H1 (cell line): ENCODE measurements around the gene SLC1A7. TPM values are rescaled to one million over a fixed set of nuclear protein-coding genes. Genes with fewer than 3 reads are reported as not detected.

Source experiments
- CTCF ChIA-PET: fragments of 300-600 bp; sonication (Branson Sonifier 250); formaldehyde crosslinking; loops from one replicate; lab custom pipeline; 2021; ENCODE audit not compliant: partially characterized antibody; lab: Charles Lee
- POLR2A ChIA-PET: fragments of 300-600 bp; sonication (Branson Sonifier 250); formaldehyde crosslinking; loops from one replicate; lab custom pipeline; 2021; ENCODE audit warnings: inconsistent platforms; ENCODE audit not compliant: partially characterized antibody; lab: Charles Lee
- DNase-seq, 2 experiments: peaks; one replicate each; pipeline versions ENCODE4 v3.0.0 to v3.0.0-alpha.2; 2010 to 2022; ENCODE audit warnings: low spot score in 2 of 2, low read depth in 1 of 2, mixed read lengths in 1 of 2
- FAIRE-seq: peaks from 2 replicates; lab custom pipeline; 2011; peaks lifted over from hg19 to GRCh38; lab: Jason Lieb, UNC
- H2AFZ ChIP-seq: 2 replicates; pipeline ENCODE4 v1.8.1; 2012; ENCODE audit warnings: low read length, inconsistent platforms
- H2AK5ac ChIP-seq: 2 replicates; pipeline ENCODE4 v1.6.1; 2013; ENCODE audit warnings: low read depth, low read length
- H2BK120ac ChIP-seq: replicated peaks from 2 replicates; pipeline ENCODE3; 2013; ENCODE audit warnings: low read depth, low read length, inconsistent platforms
- H2BK12ac ChIP-seq: 2 replicates; pipeline ENCODE4 v1.6.1; 2013; ENCODE audit warnings: low read depth, low read length
- H2BK15ac ChIP-seq: 2 replicates; pipeline ENCODE4 v1.6.1; 2013; ENCODE audit warnings: low read length
- H2BK20ac ChIP-seq: 2 replicates; pipeline ENCODE4 v1.6.1; 2013; ENCODE audit warnings: low read length
- H2BK5ac ChIP-seq: 2 replicates; pipeline ENCODE4 v1.6.1; 2013; ENCODE audit warnings: low read depth, low read length
- H3K14ac ChIP-seq: 2 replicates; pipeline ENCODE4 v1.6.1; 2013; ENCODE audit warnings: inconsistent platforms; ENCODE audit not compliant: insufficient read length
- H3K18ac ChIP-seq: 2 replicates; pipeline ENCODE4 v1.6.1; 2013; ENCODE audit warnings: low read length; ENCODE audit errors: extremely low read depth
- H3K23ac ChIP-seq: 2 replicates; pipeline ENCODE4 v1.6.1; 2013; ENCODE audit warnings: inconsistent platforms; ENCODE audit not compliant: insufficient read length
- H3K23me2 ChIP-seq: 2 replicates; pipeline ENCODE4 v1.6.1; 2013; ENCODE audit warnings: low read depth, low read length
- H3K27ac ChIP-seq: 2 replicates; pipeline ENCODE4 v1.6.1; 2011; ENCODE audit warnings: low read depth, low read length, inconsistent platforms
- H3K27me3 ChIP-seq, 4 experiments: replicated peaks in 1 of 4; 1 replicate in 1 of 4; 2 replicates in 3 of 4; pipeline versions ENCODE4 v1.6.1 to v1.8.1; 2011 to 2013; ENCODE audit warnings: low read length in 3 of 4, mild to moderate bottlenecking in 3 of 4, inconsistent platforms in 2 of 4, mixed read lengths in 2 of 4, moderate library complexity in 1 of 4; ENCODE audit not compliant: control insufficient read depth in 3 of 4, insufficient read depth in 3 of 4; ENCODE audit errors: extremely low read depth in 1 of 4
- H3K36me3 ChIP-seq, 4 experiments: 2 replicates each; pipeline versions ENCODE4 v1.6.1 to v1.8.1; 2011 to 2013; ENCODE audit warnings: mild to moderate bottlenecking in 4 of 4, low read length in 3 of 4, moderate library complexity in 2 of 4, control low read depth in 1 of 4, inconsistent platforms in 1 of 4; ENCODE audit not compliant: insufficient read depth in 4 of 4, control insufficient read depth in 2 of 4
- H3K4ac ChIP-seq: replicated peaks from 2 replicates; pipeline ENCODE3; 2013; ENCODE audit warnings: low read length, low read depth, mixed read lengths, inconsistent platforms; ENCODE audit not compliant: insufficient read length
- H3K4me1 ChIP-seq, 4 experiments: replicated peaks in 1 of 4; 1 replicate in 1 of 4; 2 replicates in 3 of 4; pipeline versions ENCODE4 v1.6.1 to v1.8.1; 2011 to 2013; ENCODE audit warnings: low read length in 3 of 4, inconsistent platforms in 2 of 4, mixed read lengths in 1 of 4; ENCODE audit not compliant: insufficient read depth in 4 of 4, control insufficient read depth in 3 of 4
- H3K4me2 ChIP-seq, 2 experiments: 2 replicates each; pipeline versions ENCODE4 v1.6.1 to v1.8.1; 2011 to 2013; ENCODE audit warnings: low read depth in 2 of 2, low read length in 2 of 2, control low read depth in 1 of 2, inconsistent platforms in 1 of 2, mild to moderate bottlenecking in 1 of 2; ENCODE audit not compliant: insufficient read depth in 1 of 2
- H3K4me3 ChIP-seq, 4 experiments: fragments of 200-600, 300-600 bp in 1 of 4; sonication (generic), shearing (Covaris generic), sonication (Bioruptor Twin) in 1 of 4; 2 replicates each; pipeline versions ENCODE4 v1.5.1 to v1.8.1; 2011 to 2016; ENCODE audit warnings: low read length in 4 of 4, low read depth in 3 of 4, control low read depth in 2 of 4, inconsistent platforms in 2 of 4, mild to moderate bottlenecking in 2 of 4, mixed read lengths in 1 of 4, moderate library complexity in 1 of 4; ENCODE audit not compliant: insufficient read depth in 2 of 4; ENCODE audit errors: extremely low read depth in 1 of 4
- H3K56ac ChIP-seq: replicated peaks from 2 replicates; pipeline ENCODE3; 2013; ENCODE audit warnings: low read depth, mild to moderate bottlenecking, mixed read lengths, low read length, inconsistent platforms; ENCODE audit not compliant: insufficient read length
- H3K79me1 ChIP-seq: 2 replicates; pipeline ENCODE4 v1.6.1; 2013; ENCODE audit warnings: low read depth, low read length, control low read depth
- H3K79me2 ChIP-seq, 2 experiments: 2 replicates each; pipeline versions ENCODE4 v1.6.1 to v1.8.1; 2012 to 2013; ENCODE audit warnings: low read length in 2 of 2, mild to moderate bottlenecking in 2 of 2, inconsistent platforms in 1 of 2; ENCODE audit not compliant: insufficient read depth in 2 of 2, control insufficient read depth in 1 of 2
- H3K9ac ChIP-seq, 4 experiments: replicated peaks in 1 of 4; 1 replicate in 1 of 4; 2 replicates in 3 of 4; pipeline versions ENCODE4 v1.6.1 to v1.8.1; 2011 to 2013; ENCODE audit warnings: low read depth in 3 of 4, low read length in 3 of 4, control low read depth in 2 of 4, mild to moderate bottlenecking in 2 of 4, moderate library complexity in 2 of 4, inconsistent platforms in 1 of 4; ENCODE audit errors: extremely low read depth in 1 of 4
- H3K9me3 ChIP-seq, 2 experiments: 2 replicates each; pipeline versions ENCODE4 v1.6.1 to v1.8.1; 2012 to 2013; ENCODE audit warnings: mild to moderate bottlenecking in 2 of 2, moderate library complexity in 2 of 2, control low read depth in 1 of 2, inconsistent platforms in 1 of 2, low read depth in 1 of 2, low read length in 1 of 2, mixed read lengths in 1 of 2; ENCODE audit not compliant: insufficient read depth in 2 of 2
- H4K20me1 ChIP-seq, 2 experiments: replicated peaks in 1 of 2; 2 replicates each; pipeline versions ENCODE3 to v1.8.1; 2011 to 2013; ENCODE audit warnings: inconsistent platforms in 2 of 2, low read length in 2 of 2, mild to moderate bottlenecking in 1 of 2; ENCODE audit not compliant: insufficient read depth in 2 of 2, control insufficient read depth in 1 of 2
- H4K5ac ChIP-seq: 2 replicates; pipeline ENCODE4 v1.6.1; 2013; ENCODE audit warnings: low read length, low read depth, mixed read lengths, inconsistent platforms; ENCODE audit not compliant: insufficient read length
- H4K8ac ChIP-seq: 2 replicates; pipeline ENCODE4 v1.8.0; 2013; ENCODE audit warnings: mild to moderate bottlenecking, moderate library complexity, low read length, inconsistent platforms; ENCODE audit not compliant: insufficient read depth; ENCODE audit errors: extremely low read depth
- H4K91ac ChIP-seq: replicated peaks from 2 replicates; pipeline ENCODE3; 2013; ENCODE audit warnings: low read length, mixed read lengths, inconsistent platforms; ENCODE audit not compliant: insufficient read length
- BRCA1 ChIP-seq: IDR thresholded peaks from 2 replicates; pipeline ENCODE4 v1.6.1; 2012; ENCODE audit warnings: low read depth, low read length, improper control_type of control experiment
- CREB1 ChIP-seq: IDR thresholded peaks from 2 replicates; pipeline ENCODE4 v1.6.1; 2012; ENCODE audit warnings: inconsistent platforms
- EZH2 ChIP-seq: fragments of 200-600 bp; sonication (generic); IDR thresholded peaks from 2 replicates; pipeline ENCODE4 v1.7.1; 2012; ENCODE audit warnings: low read depth, mild to moderate bottlenecking, moderate library complexity, low read length, inconsistent platforms; ENCODE audit not compliant: severe bottlenecking
- HDAC2 ChIP-seq, 2 experiments: fragments of 300-600 bp in 1 of 2; sonication (generic) in 1 of 2; IDR thresholded peaks; 2 replicates each; pipeline ENCODE4 v1.6.1; 2011 to 2012; ENCODE audit warnings: low read depth in 2 of 2, low read length in 2 of 2, mild to moderate bottlenecking in 2 of 2, moderate library complexity in 2 of 2, borderline replicate concordance in 1 of 2, inconsistent platforms in 1 of 2
- HDAC6 ChIP-seq: IDR thresholded peaks from one replicate; pipeline ENCODE4 v1.7.1; 2012; ENCODE audit warnings: low read depth, mild to moderate bottlenecking, inconsistent platforms, low read length, moderate library complexity
- JUN ChIP-seq: IDR thresholded peaks from 2 replicates; pipeline ENCODE4 v1.6.1; 2011; ENCODE audit warnings: low read depth, mild to moderate bottlenecking, improper control_type of control experiment, low read length
- JUND ChIP-seq: IDR thresholded peaks from 2 replicates; pipeline ENCODE4 v1.6.1; 2011; ENCODE audit warnings: mild to moderate bottlenecking, improper control_type of control experiment, low read length
- MAFK ChIP-seq: IDR thresholded peaks from 2 replicates; pipeline ENCODE4 v1.6.1; 2012; ENCODE audit warnings: low read depth, mild to moderate bottlenecking, improper control_type of control experiment, low read length
- PHF8 ChIP-seq: fragments of 200-600 bp; sonication (generic); conservative IDR thresholded peaks from 2 replicates; pipeline ENCODE4 v1.7.1; 2012; ENCODE audit warnings: low read depth, mild to moderate bottlenecking, inconsistent platforms, low read length, moderate library complexity
- RAD21 ChIP-seq, 2 experiments: IDR thresholded peaks in 1 of 2; conservative IDR thresholded peaks in 1 of 2; 2 replicates each; pipeline ENCODE4 v1.6.1; 2011; ENCODE audit warnings: low read depth in 2 of 2, low read length in 2 of 2, improper control_type of control experiment in 1 of 2, inconsistent platforms in 1 of 2, mild to moderate bottlenecking in 1 of 2, moderate library complexity in 1 of 2
- SAP30 ChIP-seq: fragments of 300-600 bp; sonication (generic); IDR thresholded peaks from 2 replicates; pipeline ENCODE4 v1.7.1; 2012; ENCODE audit warnings: low read length, moderate library complexity, mild to moderate bottlenecking, inconsistent platforms; ENCODE audit not compliant: insufficient read depth, insufficient replicate concordance
- SP4 ChIP-seq: IDR thresholded peaks from 2 replicates; pipeline ENCODE4 v1.6.1; 2012; ENCODE audit warnings: low read length, inconsistent platforms
- TAF7 ChIP-seq: optimal IDR thresholded peaks from 2 replicates; pipeline ENCODE3; 2011; ENCODE audit warnings: low read depth, mild to moderate bottlenecking, inconsistent platforms, low read length, moderate library complexity, borderline replicate concordance
- TBP ChIP-seq: IDR thresholded peaks from 2 replicates; pipeline ENCODE4 v1.6.1; 2011; ENCODE audit warnings: low read depth, low read length, improper control_type of control experiment
- WGBS, 2 experiments: shearing (Covaris generic) in 1 of 2; methylation state at CpG; one replicate each; pipeline versions ENCODE4 v1.1.6 to v1.1.7; 2013 to 2015; ENCODE audit warnings: low lambda C conversion rate in 2 of 2, mixed read lengths in 2 of 2, inconsistent platforms in 1 of 2, low coverage in 1 of 2, missing lambda C conversion rate in 1 of 2; ENCODE audit not compliant: insufficient replicate concordance in 2 of 2, insufficient coverage in 1 of 2, insufficient read length in 1 of 2; ENCODE audit errors: extremely low coverage in 1 of 2, missing lambda C conversion rate in 1 of 2; 5-methylcytosine and 5-hydroxymethylcytosine counted together
- polyA plus RNA-seq, 7 experiments: library from polyadenylated mRNA; depleted of rRNA in 3 of 7; stranded (reverse) in 5 of 7; unstranded in 2 of 7; fragments of >200 nt in 5 of 7; fragments of 200-250 nt in 2 of 7; gene quantifications; 1 replicate in 5 of 7; 2 replicates in 1 of 7; 4 replicates in 1 of 7; pipeline versions ENCODE4 v1.2.1 to v1.2.3, GENCODE V29; 2011 to 2013; ENCODE audit warnings: missing spikeins in 2 of 7, mixed read lengths in 2 of 7
- total RNA-seq: library from RNA; stranded (reverse); fragmentation: NEBNext Ultra II Directional; extraction: Animal tissue kit (Norgen Biotek cat#: 25700); gene quantifications from 2 replicates; pipeline ENCODE4 v1.2.1, GENCODE V29; 2021

Gene SLC1A7
- total and polyA plus RNA-seq, 2 of the 8 experiments (the other 6 are each of a cell fraction or from before 2014, with no cell fraction given), result not detected

GRCh38 chr1:53153752-53154151, 11.3 kb upstream of the SLC1A7 start:
- Histone ChIP-seq H2AFZ (no peak overlapping the region), H4K8ac (no peak overlapping the region), H3K4me3 (no peak overlapping the region), H3K4me1 (no peaks in the 10 kb centered on the region), H4K20me1 (no peaks in the 10 kb centered on the region), H3K9ac (no peak overlapping the region), H2BK120ac (no peak overlapping the region), H2BK12ac (no peak overlapping the region), H2BK15ac (no peak overlapping the region), H4K91ac (no peak overlapping the region), H2BK20ac (no peak overlapping the region), H2BK5ac (no peak overlapping the region), H3K4me2 (no peak overlapping the region), H3K79me2 (no peaks in the 10 kb centered on the region), H3K23me2 (no peaks in the 10 kb centered on the region), H3K79me1 (no peaks in the 10 kb centered on the region), H3K27me3 (no peaks in the 10 kb centered on the region), H3K18ac (no peak overlapping the region), H3K23ac (no peak overlapping the region), H3K9me3 (no peaks in the 10 kb centered on the region), H4K5ac (no peak overlapping the region), H2AK5ac (no peak overlapping the region), H3K14ac (no peak overlapping the region), H3K27ac (no peak overlapping the region), H3K4ac (no peak overlapping the region), H3K36me3 (no peaks in the 10 kb centered on the region), H3K56ac (no peak overlapping the region)
- ChIA-PET CTCF (interaction anchor here (2.2 kb wide), 1 partner anchor 27 kb away, joined by 5 read pairs; no protein-coding TSS in a partner anchor), POLR2A (interaction anchor here (0.6 kb wide), 1 partner anchor 419 kb away, joined by 3 read pairs; no protein-coding TSS in a partner anchor)
- DNase-seq (no peak), FAIRE-seq (no peak)
- 95% methylated on average over 3 of the region's 3 CpGs; no CpG with 5 or more reads in 1 of the 2 experiments for WGBS, 2 experiments
- TF ChIP-seq TAF7 (no peak), TBP (no peak), CREB1 (no peak), BRCA1 (no peak), SP4 (no peak), SAP30 (no peak), EZH2 (no peak), PHF8 (no peak), HDAC2 (IDR thresholded peaks at IDR 0.05; ENCODE audit: borderline replicate concordance in 1 of 2, low read depth in 2 of 2, low read length in 2 of 2) (no peak), JUND (no peak), MAFK (no peak), RAD21 (IDR thresholded peaks at IDR 0.05 in 1 of 2, conservative IDR thresholded peaks at IDR 0.05 in 1 of 2; ENCODE audit: low read depth in 2 of 2, low read length in 2 of 2) (no peak), HDAC6 (no peak), JUN (no peak)
